Activated CD8-positive, alpha-beta memory T cell treated with anti-CD3 and anti-CD28 coated beads, Interleukin-2, amount 50 U/mL, for 48 hours (primary cell): ENCODE data around the gene FBLIM1.

ENCODE experiments used
- DNase-seq: peaks from one replicate; pipeline ENCODE4 v3.0.0-alpha.2; 2020

The FBLIM1 gene

DNA sequence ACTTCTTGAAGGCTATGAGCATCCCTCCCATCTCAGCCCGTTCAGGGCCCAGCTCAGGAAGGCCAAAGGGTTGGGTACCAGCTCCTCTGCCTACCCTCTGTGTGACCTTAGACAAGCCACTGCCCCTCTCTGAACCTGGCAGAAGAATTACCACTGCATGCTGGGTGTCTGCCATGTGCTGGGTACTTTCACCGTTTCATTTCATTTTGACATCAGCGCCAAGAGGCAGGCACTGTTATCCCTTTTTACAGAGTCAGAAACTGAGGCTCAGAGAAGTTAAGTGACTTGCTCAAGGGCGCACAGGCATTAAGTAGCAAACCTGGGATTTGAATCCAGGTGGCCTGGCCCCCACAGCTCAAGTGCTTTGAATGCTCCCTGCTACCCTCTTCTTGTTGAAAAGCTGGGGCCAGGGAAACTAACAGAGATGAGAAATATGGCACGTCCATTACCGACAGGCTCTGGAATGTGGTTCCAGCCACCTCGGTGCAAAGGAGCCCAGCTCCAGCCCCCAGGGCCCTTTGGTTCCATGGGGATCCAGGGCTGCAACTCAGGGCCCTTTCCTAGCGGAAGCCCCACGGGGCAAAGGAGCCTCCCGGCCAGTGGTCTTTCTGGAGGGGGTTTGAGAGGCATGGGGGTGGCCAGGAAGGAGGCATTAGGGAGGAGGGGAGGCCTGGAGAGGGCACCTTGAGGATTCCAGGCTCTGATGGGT, 9.8 kb upstream of the FBLIM1 start:
- no peak for DNase-seq

DNA sequence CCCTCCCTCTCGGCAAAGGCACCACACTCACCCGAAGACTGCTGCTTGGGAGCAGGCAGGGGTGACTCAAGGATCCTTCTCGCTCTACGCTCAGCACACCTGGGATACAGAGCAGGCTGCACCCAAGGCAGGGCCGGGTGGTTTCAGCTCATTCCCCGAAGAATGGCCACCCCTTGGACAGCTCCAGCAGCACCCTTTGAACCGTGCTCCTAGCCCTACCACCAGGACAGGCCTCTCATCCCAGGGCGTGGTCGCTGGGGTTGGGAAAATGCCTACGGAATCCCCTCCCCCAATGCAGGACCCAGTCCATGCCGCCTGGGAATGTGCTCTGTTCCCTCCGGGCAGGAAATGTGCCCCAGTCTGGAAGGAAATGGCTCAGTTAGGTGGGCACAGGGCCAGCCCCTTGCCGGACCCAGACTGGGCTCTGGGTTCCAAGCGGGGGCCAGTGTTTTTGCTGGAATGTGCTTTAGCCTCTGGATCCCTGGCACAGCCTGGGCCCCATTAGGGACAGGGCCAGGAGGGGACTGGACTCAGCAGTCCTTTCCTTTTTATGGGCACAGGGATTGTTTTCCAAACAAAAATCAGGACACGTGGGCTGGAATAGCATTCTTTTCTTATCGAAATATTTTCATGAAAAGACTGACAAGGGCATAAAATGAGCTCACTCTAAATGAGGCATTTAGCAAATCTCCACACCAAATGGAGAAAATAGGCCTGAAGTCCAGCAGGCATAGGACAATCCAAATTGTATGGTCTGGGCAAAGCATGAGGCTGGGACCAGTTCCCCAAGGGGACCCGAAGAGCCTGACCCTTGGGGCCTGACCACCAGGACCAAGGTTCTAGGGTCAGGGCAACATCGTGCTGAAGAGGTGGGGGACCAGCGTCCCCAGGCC, 8.9 kb upstream of the FBLIM1 start:
- DNase-seq: no peak

DNA sequence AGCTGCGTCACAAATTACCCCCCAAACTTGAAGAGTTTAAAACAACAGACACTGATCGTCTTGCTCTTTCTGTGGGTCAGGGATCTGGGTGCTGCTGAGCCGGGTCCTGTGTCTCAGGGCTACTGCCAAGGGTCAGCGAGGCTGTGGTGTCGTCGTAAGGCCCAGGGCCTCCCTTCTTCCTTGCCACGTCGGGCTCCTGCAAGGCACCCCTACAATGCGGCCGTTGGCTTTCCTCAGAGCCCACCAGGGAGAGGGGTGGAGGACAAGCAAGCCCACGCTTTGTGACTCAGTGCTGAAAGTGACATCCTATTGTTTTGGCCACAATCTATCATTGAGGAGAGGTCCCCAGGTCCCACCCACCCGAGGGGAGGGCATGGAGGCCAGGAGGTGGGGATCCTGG, 7.7 kb upstream of the FBLIM1 start:
- no peak for DNase-seq

DNA sequence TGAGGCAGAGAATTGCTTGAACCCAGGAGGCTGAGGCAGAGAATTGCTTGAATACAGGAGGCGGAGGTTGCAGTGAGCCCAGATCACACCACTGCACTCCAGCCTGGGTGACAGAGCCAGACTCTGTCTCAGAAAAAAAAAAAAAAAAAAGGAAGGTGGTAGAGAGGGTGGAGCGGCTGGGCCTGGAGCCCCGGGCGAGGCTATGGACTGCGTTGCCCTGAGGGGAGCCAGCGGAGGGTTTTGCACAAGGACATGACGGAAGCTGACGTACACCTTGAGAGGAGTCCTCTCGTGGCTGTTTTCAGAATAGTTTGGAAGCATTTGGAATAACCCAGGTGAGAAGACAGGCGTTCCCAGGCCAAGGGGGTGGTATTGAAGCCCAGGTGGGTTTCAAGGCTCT, 6.9 kb upstream of the FBLIM1 start:
- DNase-seq: no peak

DNA sequence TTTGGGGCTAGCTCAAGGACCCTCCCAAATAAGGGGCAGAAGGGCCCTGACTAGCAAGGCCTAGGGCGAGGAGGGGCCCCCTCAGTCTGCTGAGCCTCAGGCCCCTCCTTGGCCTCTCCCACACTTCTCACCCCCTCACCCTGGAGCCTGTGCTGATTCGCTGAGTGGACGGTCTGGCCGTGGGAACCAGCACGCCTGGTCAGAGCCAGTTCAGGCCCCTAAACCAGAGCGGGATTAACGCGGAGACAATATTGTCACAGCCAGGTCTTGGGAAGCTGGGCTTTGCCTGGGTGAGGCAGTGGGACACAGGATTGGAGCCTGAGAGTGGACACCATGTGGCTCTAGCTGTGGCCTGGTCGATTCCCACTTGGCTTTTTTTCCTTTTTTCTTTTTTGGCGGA, 4.8 kb upstream of the FBLIM1 start:
- no peak for DNase-seq

DNA sequence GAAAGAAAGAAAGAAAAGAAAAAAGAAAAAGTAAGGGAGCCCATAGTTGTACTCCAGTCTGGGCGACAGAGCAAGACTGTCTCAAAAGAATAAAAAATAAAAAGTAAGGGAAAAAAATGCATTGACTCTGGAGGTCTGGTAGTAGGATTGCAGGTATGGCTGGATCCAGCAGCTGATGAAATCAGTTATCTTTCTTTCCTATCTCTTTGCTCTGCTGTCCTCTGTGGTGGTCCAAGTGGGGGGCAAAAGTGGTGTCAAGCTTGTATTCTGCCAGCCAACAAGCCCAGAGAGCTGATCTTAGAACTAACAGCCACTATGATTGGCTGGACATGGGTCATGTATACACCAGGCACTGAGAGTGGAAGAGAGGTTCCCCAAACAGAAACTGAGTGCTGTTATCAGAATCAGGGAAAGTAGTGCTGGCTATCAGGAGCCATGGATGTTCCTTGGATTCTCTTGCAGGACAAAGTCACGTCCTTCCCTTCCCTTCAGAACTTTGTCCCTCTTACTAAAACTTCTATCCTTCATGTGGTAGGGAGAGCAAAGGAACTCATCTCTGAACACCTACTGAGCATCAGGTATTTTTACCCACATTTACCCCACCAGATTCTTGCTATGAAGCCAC, 3.5 kb upstream of the FBLIM1 start:
- DNase-seq: no peak

DNA sequence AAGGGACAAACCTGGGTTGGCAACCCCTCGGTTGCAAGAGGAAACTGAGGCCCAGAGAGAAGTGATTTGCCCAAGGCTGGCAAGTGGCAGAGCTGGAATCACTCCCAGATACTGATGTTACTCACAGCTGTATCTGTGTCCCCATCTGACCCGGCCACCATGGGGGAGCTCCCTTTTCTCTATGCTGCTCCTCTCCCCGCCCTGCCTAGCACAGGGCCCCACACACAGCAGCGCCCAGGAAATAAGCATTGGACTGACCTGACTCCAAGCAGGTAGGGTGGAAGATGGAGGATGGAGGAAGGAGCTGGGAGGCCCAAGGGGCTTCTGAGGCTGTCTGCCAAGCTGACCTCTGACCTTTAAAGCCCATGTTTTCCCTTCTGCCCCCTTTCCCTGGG, 3.0 kb upstream of the FBLIM1 start:
- no peak for DNase-seq

DNA sequence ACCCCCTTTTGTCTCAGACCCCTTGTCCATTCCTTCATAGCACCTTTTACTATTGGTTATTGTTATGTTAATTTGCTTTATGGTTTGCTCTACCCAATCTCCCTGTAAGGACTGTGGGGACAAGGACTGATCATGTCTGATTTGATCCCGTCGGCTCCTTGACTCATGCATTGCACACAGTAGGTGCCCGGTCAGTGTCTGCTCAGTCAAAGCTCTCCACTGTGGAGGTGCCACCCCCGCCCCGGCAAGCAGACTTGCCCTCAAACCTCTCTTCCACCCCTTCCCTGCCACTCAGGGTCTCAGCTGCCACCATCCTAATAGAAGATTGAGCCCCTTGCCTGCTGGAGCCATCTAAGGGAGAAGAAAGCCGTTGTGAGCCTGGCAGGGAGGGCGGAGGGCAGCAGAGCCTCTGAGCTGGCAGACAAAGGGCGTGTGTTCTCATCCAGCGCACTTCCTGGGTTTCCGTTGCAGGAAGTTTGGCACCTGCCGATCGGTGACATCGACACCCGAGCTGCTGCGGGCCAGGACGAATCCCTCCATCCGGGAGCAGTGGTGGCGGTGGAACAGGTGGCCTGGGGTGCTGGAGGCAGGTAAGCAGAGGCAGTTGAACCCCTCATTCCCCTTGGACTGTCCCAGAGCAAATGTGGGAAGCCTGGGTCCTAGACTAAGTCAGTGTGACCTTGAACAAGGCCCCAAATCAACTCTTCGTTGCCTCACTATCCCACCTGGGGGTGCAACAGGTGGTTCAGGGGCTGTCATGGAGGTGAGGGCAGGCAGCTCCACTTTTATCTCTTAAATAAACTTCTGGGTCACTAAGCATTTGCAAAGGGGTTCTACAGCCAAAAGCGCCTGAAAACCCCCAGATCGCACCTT, 2.2 kb upstream of the FBLIM1 start:
- DNase-seq: no peak

DNA sequence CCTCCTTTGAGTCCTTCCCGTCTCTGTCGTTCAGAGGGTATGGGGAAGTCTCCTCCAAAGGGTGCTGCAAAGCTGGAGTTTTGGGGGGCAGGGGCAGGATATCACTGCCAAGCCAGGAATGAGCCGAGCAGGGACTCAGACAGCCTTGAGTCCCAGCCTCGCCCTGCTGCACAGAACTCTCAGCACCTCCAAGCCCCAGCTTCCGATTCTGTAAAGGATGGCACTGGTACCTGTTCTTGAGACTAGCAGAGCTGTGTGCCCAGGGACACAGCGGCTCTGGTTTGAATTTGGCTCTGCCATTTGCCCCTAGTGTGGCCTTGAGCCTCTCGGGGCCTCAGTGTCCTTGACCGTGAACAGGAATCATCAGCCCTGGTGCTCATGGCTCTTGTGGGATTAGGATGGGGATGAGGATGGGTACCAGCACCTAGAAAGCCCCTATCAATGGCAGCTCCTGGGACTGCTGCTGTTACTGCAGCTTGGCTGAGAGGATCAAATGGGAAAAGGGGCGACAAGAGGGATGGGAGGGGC, 1.5 kb upstream of the FBLIM1 start:
- no peak for DNase-seq

DNA sequence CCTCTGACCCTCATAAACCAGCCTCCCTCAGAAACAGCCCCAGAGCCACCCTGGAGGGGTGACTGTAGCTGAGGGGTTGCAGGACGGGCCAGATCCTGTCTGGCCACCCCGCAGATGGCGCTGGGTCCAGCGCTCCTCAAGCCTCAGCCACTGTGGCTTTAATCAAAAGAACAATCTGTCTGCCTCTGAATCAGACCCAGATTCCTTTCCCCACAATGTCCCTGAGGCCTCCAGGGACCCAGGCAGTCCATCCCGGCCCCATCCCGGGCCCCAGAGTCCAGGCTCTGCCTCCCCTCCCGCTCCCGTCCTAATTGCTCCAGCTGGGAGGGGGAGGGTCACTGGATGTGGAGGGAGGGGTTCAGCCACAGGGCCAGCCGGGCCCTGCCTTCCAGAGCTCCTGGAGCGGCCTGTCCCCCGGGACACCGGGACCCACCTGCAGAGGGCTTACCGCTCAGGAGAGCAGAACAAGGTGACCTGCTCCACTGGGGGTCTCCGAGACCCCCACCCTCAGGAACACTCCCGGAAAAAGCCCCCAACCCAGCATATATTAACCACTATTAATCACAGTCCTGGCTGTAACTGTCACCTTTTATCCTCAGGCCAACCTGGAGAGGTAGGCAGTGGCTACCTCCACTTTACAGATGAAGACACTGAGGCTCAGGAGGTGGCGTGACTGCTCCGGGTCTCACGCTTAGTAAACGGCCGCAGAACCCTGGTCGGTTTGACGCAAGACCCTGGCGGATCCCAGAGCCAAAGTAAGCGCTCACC, 836 bp upstream of the FBLIM1 start:
- DNase-seq: no peak

DNA sequence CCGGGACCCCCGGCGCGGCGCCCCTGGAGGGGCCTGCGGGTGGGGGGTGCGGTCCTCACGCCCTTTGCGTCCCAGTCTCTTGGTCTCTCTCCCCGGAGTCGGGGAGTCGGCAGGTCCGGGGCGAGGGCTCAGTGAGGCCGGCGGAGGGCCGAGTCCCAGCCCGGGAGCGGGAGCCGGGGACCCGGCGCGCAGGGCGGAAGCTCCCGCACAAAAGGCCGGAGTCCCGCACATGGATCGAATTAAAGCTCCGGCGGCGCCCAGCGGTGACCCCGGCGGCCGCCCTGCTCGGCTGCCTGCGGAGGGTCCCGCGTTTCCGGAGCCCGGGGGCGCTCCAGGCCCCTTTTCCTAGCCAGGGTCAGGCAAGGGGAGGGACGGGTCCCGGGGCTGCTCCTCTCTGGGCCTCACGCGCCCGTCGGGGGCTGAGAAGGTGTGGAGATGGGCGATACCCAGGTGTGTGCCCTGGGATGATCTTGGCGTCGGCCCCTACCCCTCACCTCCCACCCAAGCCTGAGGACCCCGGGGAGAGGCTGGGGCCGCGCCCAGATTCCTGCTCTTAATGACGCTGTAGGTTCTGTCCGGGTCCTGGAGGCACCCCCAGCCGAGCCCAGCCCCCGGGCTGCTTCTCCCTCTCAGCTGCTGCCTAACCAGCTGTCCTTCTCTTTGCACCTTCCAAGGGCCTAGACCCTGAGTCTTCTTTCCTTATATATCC, 512 bp downstream of the FBLIM1 start:
- no peak for DNase-seq

DNA sequence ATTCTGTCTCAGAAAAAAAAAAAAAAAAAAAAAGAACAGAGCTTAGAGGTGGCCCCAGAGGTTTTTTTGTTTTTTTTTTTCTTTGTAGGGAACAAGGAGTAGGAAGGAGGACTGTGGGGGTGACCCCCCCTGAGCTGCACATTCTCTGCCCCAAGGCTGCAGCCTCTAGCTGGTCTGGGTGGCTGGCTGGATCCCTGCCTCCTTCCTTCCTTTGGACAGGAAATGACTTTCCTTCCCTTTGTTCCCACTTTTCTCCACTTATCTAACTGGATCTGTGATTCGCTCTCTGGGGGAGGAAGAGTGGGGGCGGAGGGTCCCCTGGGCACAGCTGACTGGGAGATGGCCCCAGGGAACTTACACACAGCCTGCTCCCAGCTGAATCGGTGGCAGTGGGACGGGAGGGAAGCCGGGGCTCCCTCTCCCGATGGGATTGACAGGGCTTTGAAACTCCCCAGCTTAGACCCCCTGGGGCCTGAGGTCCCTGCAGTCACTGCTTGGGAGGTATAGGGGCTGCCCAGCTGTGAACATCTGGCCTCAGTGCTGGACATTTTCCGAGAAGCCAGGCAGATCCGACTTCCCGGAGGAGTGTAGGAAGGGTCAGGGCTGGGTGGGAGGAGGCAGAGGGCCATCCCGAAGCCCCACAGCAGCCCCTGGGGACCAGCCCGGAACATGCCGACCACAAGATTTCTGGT, 2.1 kb downstream of the FBLIM1 start:
- no peak for DNase-seq

DNA sequence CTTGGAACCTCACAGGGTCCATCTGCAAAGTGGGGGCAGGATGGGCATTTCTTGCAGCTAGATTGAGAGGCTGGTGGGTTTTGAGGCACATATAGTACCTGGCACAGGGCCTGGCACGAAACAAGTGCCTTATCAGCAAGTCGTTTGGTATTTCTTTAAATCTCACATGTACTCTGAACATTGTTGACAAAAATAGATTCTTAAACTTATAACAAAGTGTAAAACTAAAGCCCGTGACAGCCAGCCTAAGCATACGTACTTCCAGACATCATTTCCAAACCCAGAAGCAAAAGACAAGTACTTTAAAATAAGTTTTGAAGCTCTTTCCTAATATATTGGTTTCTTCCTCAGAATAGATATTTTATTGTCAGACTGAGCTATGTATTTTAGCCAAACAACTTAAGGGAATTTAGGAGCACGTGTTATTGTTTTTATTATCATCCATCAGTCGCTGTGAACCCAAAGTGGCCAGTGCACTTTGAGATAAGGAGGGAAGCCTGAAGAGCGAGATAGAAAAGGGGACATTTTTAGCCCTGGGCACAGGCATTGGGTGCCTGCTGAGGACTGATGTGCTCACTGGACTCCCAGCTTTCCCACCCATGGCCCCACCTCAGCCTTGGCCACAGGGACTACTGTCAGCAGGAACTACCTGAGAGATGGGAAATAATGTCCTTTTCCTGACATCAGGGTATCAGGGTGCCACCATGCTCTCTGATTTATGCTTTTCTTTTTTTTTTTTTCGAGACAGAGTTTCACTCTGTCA, 3.0 kb downstream of the FBLIM1 start:
- DNase-seq: no peak

DNA sequence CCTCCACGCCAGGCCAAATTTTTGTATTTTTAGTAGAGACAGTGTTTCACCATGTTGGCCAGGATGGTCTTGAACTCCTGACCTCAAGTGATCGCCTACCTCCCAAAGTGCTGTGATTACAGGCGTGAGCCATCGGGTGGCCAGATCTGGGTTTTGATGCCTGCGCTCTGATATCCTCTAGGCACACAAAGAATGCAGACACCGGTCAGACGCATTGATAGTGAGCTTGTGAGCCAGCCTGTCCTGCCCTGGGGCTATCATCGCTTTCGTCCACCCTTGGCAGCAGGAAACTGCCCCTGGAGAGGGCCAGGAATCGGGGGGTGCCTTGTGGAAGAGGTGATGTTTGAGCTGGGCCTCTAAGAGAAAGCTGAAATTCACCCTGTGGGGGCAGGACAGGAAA, 4.0 kb downstream of the FBLIM1 start:
- no peak for DNase-seq

DNA sequence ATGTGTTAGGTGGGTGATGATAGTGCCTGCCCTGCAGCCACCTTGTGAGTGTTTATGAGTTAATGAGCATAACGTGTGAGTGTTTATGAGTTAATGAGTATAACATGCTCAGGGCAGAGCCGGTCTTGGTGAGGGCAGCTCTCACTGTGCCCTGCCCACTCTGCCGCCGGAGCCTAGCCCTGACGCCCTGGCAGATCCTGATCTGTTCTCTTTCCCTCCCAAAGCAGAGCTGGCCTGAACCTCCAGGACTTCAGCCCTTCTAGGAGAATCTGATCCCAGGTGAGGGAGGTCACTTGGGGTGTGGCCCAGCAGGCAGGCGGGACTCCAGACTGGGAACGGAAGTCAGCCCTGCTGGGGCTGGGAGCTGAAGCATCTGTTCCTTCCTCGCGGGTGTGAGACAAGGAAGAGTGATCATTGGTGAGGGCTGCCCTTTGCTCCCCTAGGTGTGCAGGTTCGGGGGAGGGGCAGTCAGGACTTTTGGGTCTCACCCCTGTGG, 5.7 kb downstream of the FBLIM1 start:
- DNase-seq: no peak

DNA sequence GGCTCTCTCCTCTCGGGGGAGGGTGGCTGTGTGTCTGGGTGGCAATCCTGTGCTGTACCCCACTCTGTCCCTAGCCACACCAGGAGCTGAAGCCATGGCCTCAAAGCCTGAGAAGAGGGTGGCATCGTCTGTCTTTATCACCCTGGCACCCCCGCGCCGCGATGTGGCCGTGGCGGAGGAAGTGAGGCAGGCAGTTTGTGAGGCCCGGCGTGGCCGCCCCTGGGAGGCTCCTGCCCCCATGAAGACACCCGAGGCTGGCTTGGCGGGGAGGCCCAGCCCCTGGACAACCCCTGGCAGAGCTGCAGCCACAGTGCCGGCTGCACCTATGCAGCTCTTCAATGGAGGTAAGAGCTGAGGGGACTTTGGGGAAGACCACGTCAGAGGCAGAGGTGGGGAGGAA, 6.3 kb downstream of the FBLIM1 start:
- no peak for DNase-seq

DNA sequence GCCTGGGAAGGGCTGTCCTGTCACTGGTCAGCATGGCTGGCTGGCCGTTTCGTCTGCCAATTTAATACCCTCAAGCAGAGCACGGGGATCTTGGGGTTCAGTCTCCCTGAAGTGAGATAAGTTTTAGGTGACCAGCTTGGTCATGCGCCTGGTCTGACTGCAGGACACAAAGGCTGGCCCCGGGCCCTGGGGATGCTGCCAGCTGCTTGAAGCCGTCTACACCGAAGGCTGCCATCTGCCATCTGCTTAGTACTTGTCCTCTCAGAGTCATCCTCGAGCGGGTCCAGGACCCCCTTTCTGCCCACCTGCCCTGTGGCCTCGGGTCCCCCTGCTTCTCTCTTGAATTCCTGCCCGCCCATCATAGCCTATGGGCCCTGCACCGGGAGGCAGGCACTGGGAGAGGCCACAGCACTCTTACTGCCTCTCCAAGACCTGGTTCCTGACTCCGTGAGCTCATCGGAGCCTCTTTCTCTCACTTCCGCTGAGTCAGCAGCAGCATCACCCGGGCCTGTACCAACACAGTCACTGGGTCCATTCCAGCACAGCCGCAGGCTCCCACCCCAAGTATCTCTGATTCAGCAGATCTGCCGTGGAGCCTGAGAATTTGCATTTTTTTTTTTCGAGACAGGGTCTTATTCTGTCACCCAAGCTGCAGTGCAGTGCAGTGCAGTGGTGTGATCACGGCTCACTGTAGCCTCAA, 7.0 kb downstream of the FBLIM1 start:
- no peak for DNase-seq

DNA sequence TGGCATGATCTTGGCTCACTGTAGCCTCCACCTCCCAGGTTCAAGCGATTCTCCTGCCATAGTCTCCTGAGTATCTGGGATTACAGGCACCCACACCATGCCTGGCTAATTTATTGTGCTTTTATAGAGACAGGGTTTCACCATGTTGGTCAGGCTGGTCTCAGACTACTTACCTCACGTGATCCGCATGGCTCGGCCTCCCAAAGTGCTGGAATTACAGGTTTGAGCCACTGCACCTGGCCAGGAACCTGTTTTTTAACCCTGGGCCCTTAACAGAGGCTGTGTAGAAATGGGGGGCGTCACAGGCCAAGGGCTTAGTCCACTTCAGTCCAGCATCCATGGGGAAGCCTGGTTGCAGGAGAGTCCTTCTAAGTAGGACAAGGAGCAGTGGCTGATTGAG, 9.3 kb downstream of the FBLIM1 start:
- DNase-seq: no peak

DNA sequence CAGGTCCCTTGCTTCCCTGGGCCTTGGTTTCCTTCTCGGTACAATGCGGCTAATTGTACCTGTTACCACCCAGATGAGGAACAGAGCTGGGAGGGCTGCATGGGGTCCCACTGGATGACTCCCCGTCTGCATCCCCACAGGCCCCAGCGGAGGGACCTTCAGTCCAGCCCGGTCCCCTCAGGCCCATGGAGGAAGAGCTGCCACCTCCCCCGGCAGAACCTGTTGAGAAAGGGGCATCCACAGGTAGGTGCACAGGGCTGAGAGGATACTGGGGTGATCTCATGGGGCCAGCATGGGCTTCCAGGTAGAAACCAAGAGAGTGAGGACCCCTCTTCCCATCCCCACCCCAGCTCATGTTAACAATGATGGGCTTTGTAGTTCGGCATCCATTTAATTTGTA, 9.8 kb downstream of the FBLIM1 start:
- DNase-seq: no peak
